Neural cell (in vitro differentiated cells): ENCODE results near the gene CDHR2. TPM values are rescaled to one million over a fixed set of nuclear protein-coding genes. Genes with fewer than 3 reads are reported as not detected.

Experiments used
- H2AFZ ChIP-seq: fragments of 200-600, 300-800 bp; sonication (generic), shearing (Covaris generic); 2 replicates; pipeline ENCODE4 v1.6.0; 2014; ENCODE audit warnings: low read depth, mild to moderate bottlenecking, antibody characterized with exemption, low read length, moderate library complexity
- H3F3A ChIP-seq: fragments of 200-600 bp; shearing (Covaris generic); 2 replicates; pipeline ENCODE4 v1.6.1; 2016; ENCODE audit warnings: mild to moderate bottlenecking, moderate library complexity, mixed read lengths, antibody characterized with exemption, low read length; ENCODE audit not compliant: insufficient read depth, poor library complexity, severe bottlenecking
- H3K27ac ChIP-seq: fragments of 200-600, 300-800 bp; sonication (generic), shearing (Covaris generic); 2 replicates; pipeline ENCODE4 v1.5.1; 2014; ENCODE audit warnings: mild to moderate bottlenecking, low read length, moderate library complexity
- H3K27me3 ChIP-seq: fragments of 300-800, 200-600 bp; sonication (generic), shearing (Covaris generic); 2 replicates; pipeline ENCODE4 v1.6.0; 2014; ENCODE audit warnings: mild to moderate bottlenecking, low read depth, low read length, moderate library complexity; ENCODE audit not compliant: insufficient read depth
- H3K36me3 ChIP-seq: fragments of 300-800, 200-600 bp; sonication (generic), shearing (Covaris generic); 2 replicates; pipeline ENCODE4 v1.5.1; 2014; ENCODE audit warnings: mild to moderate bottlenecking, antibody characterized with exemption, low read length, moderate library complexity; ENCODE audit not compliant: insufficient read depth
- H3K4me2 ChIP-seq: fragments of 300-800, 200-600 bp; sonication (generic), shearing (Covaris generic); 2 replicates; pipeline ENCODE4 v1.6.0; 2014; ENCODE audit warnings: mild to moderate bottlenecking, low read length
- H3K4me3 ChIP-seq: fragments of 300-800, 200-600 bp; sonication (generic), shearing (Covaris generic); 2 replicates; pipeline ENCODE4 v1.5.1; 2014; ENCODE audit warnings: mild to moderate bottlenecking, low read length, moderate library complexity
- H3K79me2 ChIP-seq: fragments of 200-600 bp; shearing (Covaris generic); replicated peaks from 2 replicates; pipeline ENCODE4 v1.6.0; 2014; ENCODE audit warnings: mild to moderate bottlenecking, low read length, moderate library complexity; ENCODE audit not compliant: insufficient read depth
- H3K9ac ChIP-seq: fragments of 300-800, 200-600 bp; sonication (generic), shearing (Covaris generic); 2 replicates; pipeline ENCODE4 v1.6.1; 2016; ENCODE audit warnings: mild to moderate bottlenecking, low read length, mixed read lengths
- H3K9me2 ChIP-seq: fragments of 200-600 bp; shearing (Covaris generic); 2 replicates; pipeline ENCODE4 v1.6.1; 2016; ENCODE audit warnings: mild to moderate bottlenecking, low read length, mixed read lengths; ENCODE audit not compliant: insufficient read depth
- H3K9me3 ChIP-seq: fragments of 200-600, 300-800 bp; sonication (generic), shearing (Covaris generic); 2 replicates; pipeline ENCODE4 v1.6.1; 2016; ENCODE audit warnings: mild to moderate bottlenecking, mixed run types, low read length, moderate library complexity, mixed read lengths
- H4K20me1 ChIP-seq: fragments of 200-600 bp; shearing (Covaris generic); 2 replicates; pipeline ENCODE4 v1.6.1; 2016; ENCODE audit warnings: mild to moderate bottlenecking, mixed run types; ENCODE audit not compliant: insufficient read depth
- CTCF ChIP-seq: fragments of 450-650 bp; IDR thresholded peaks from 2 replicates; pipeline ENCODE4 v1.5.1; 2014; ENCODE audit warnings: antibody characterized with exemption, mild to moderate bottlenecking, moderate library complexity; ENCODE audit not compliant: poor library complexity, severe bottlenecking
- EP300 ChIP-seq: fragments of 450-650 bp; conservative IDR thresholded peaks from 2 replicates; pipeline ENCODE4 v1.6.1; 2014; ENCODE audit warnings: antibody characterized with exemption, mild to moderate bottlenecking, moderate library complexity; ENCODE audit not compliant: poor library complexity, severe bottlenecking
- EZH2 ChIP-seq: fragments of 200-600, 300-800 bp; shearing (Covaris generic), sonication (generic); IDR thresholded peaks from 2 replicates; pipeline ENCODE4 v1.6.1; 2014; ENCODE audit warnings: antibody characterized with exemption, low read length, borderline replicate concordance, mild to moderate bottlenecking; ENCODE audit not compliant: insufficient read depth, poor library complexity, severe bottlenecking
- MXI1 ChIP-seq: fragments of 450-650 bp; conservative IDR thresholded peaks from 2 replicates; pipeline ENCODE4 v1.6.1; 2014; ENCODE audit warnings: antibody characterized with exemption, mild to moderate bottlenecking; ENCODE audit not compliant: poor library complexity, severe bottlenecking
- POLR2AphosphoS5 ChIP-seq: IDR thresholded peaks from 2 replicates; pipeline ENCODE4 v1.6.1; 2012
- RAD21 ChIP-seq: fragments of 450-650 bp; conservative IDR thresholded peaks from 2 replicates; pipeline ENCODE4 v1.6.1; 2014; ENCODE audit warnings: antibody characterized with exemption, mild to moderate bottlenecking, moderate library complexity
- REST ChIP-seq: IDR thresholded peaks from 2 replicates; pipeline ENCODE4 v1.6.1; 2012; ENCODE audit warnings: borderline replicate concordance
- SMC3 ChIP-seq: fragments of 450-650 bp; conservative IDR thresholded peaks from 2 replicates; pipeline ENCODE4 v1.6.1; 2014; ENCODE audit warnings: antibody characterized with exemption, mild to moderate bottlenecking, moderate library complexity; ENCODE audit not compliant: poor library complexity
- TAF1 ChIP-seq: IDR thresholded peaks from 2 replicates; pipeline ENCODE4 v1.6.1; 2012; ENCODE audit warnings: low read depth
- polyA plus RNA-seq: library from polyadenylated mRNA; depleted of rRNA; stranded (reverse); fragments of >200 nt; gene quantifications from 2 replicates; pipeline ENCODE4 v1.2.3, GENCODE V29; 2014

Gene CDHR2
- polyA plus RNA-seq, 1 donor from 2014 or later, result 1.0 TPM

- Histone ChIP-seq H3K27me3 (no peaks in the 10 kb centered on the region), H3K27ac (no peak overlapping the region), H3K9me2 (no peaks in the 10 kb centered on the region), H3K4me3 (no peak overlapping the region), H4K20me1 (no peaks in the 10 kb centered on the region), H3F3A (no peaks in the 10 kb centered on the region), H3K9ac (no peak overlapping the region), H3K79me2 (no peaks in the 10 kb centered on the region), H3K4me2 (no peak overlapping the region), H2AFZ (no peak overlapping the region), H3K36me3 (no peaks in the 10 kb centered on the region), H3K9me3 (no peaks in the 10 kb centered on the region)
- TF ChIP-seq SMC3 (no peak), MXI1 (no peak), EP300 (no peak), EZH2 (no peak), POLR2AphosphoS5 (no peak), REST (no peak), TAF1 (no peak), RAD21 (no peak)
Measured at GRCh38 chr5:176575066-176575465, 25.9 kb downstream of the CDHR2 start.

- H3K9me3 ChIP-seq, result no peaks in the 10 kb centered on the region
- no peaks in the 10 kb centered on the region for H3K9me2 ChIP-seq
- H3K9ac ChIP-seq, result no peak overlapping the region
- no peaks in the 10 kb centered on the region for H3F3A ChIP-seq
- H3K27ac ChIP-seq, result no peak overlapping the region
- no peak overlapping the region for H3K4me3 ChIP-seq
- no peaks in the 10 kb centered on the region for H3K27me3 ChIP-seq
- TF ChIP-seq EP300 (no peak), REST (no peak), TAF1 (no peak), CTCF (no peak), SMC3 (no peak), EZH2 (no peak), RAD21 (no peak), POLR2AphosphoS5 (no peak), MXI1 (no peak)
- no peak overlapping the region for H3K4me2 ChIP-seq
- no peak overlapping the region for H2AFZ ChIP-seq
- H3K36me3 ChIP-seq, result no peaks in the 10 kb centered on the region
- H3K79me2 ChIP-seq, result no peaks in the 10 kb centered on the region
- H4K20me1 ChIP-seq, result no peaks in the 10 kb centered on the region
Measured at GRCh38 chr5:176575488-176576422, 26.6 kb downstream of the CDHR2 start.
